ENCODE measurements around the gene DNM3. TPM values are rescaled to one million over a fixed set of nuclear protein-coding genes. Genes with fewer than 3 reads are reported as not detected.

Gene DNM3
- polyA plus RNA-seq, 1 donor (not counting 4 experiments of a cell fraction or from before 2014, with no cell fraction given), result 2.0 TPM

DNA sequence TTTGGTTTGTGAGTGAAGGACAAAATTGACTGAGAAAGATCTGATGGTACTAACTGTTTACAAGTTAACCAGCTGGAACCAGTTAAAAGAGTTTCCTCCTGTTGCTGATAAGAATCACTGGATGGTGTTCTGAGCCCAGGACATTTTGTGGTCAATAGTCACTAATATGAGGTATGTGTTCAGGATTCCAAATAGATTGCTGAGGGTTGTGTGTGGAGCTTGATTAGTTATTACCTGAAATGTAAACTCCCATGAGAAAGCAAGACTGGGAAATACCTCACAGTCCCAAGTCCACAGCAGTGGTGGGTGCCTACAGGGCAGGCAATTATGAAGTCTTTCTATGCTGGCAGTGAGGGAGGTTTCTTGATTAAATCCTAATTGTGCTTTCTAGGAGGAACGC lies 164.6 kb downstream of the DNM3 start:
- H3K27me3 ChIP-seq (ENCODE audit: control insufficient read depth, extremely low read depth, insufficient read depth, low read length), result no peaks in the 10 kb centered on the region
- no peaks in the 10 kb centered on the region for H3K36me3 ChIP-seq (ENCODE audit: control insufficient read depth in 2 of 2, extremely low read depth in 1 of 2, insufficient read depth in 2 of 2, low read length in 2 of 2)
- no peaks in the 10 kb centered on the region for H4K20me1 ChIP-seq (ENCODE audit: control insufficient read depth, extremely low read depth, insufficient read depth, low read length)
- no peaks in the 10 kb centered on the region for H3K79me2 ChIP-seq (ENCODE audit: control insufficient read depth, insufficient read depth, low read length)
- no peaks in the 10 kb centered on the region for H3K9me3 ChIP-seq (ENCODE audit: control insufficient read depth, low read depth, low read length)
- dilution Hi-C loops (cut with MboI; ENCODE audit: extremely low pct_ligation_motif_present, low sequenced_read_pairs), result no loop called here
- H2AFZ ChIP-seq (ENCODE audit: control insufficient read depth, low read length), result peak overlapping the region; percentile 1
- TF ChIP-seq EZH2 (IDR thresholded peaks at IDR 0.05; ENCODE audit: low read length) (no peak), CTCF (optimal IDR thresholded peaks at IDR 0.05 in 1 of 3, IDR thresholded peaks at IDR 0.05 in 1 of 3, conservative IDR thresholded peaks at IDR 0.05 in 1 of 3; ENCODE audit: extremely low read depth in 1 of 3, insufficient read depth in 2 of 3, low read length in 3 of 3) (no peak)
- peak overlapping the region; percentile 10 for H3K27ac ChIP-seq (ENCODE audit: control insufficient read depth, insufficient read depth, low read length)
- FAIRE-seq, result peak; percentile 93
- peaks cover 10% of the 10 kb centered on the region for H3K4me1 ChIP-seq (ENCODE audit: control insufficient read depth, extremely low read depth, insufficient read depth, low read length)
- no peak for DNase-seq (ENCODE audit: low read depth, low spot score)
- no peak overlapping the region for H3K9ac ChIP-seq (ENCODE audit: control insufficient read depth, extremely low read depth, insufficient read depth, low read length)
- peak overlapping the region; percentile 9 for H3K4me2 ChIP-seq (ENCODE audit: control insufficient read depth, extremely low read depth, insufficient read depth, low read depth, low read length)
- no peaks in the 10 kb centered on the region for H3K9me1 ChIP-seq (ENCODE audit: control insufficient read depth, extremely low read depth, insufficient read depth, low read length)
- H3K4me3 ChIP-seq (ENCODE audit: control insufficient read depth in 2 of 3, extremely low read depth in 1 of 3, insufficient read depth in 2 of 3, low read depth in 1 of 3, low read length in 3 of 3), result no peak overlapping the region

- H2AFZ ChIP-seq (ENCODE audit: control insufficient read depth, low read length), result no peak overlapping the region
- H4K20me1 ChIP-seq (ENCODE audit: control insufficient read depth, extremely low read depth, insufficient read depth, low read length), result no peaks in the 10 kb centered on the region
- H3K9me3 ChIP-seq (ENCODE audit: control insufficient read depth, low read depth, low read length), result no peaks in the 10 kb centered on the region
- H3K4me1 ChIP-seq (ENCODE audit: control insufficient read depth, extremely low read depth, insufficient read depth, low read length), result peaks cover 10% of the 10 kb centered on the region
- FAIRE-seq (no peak), DNase-seq (ENCODE audit: low read depth, low spot score) (no peak)
- no peak overlapping the region for H3K9ac ChIP-seq (ENCODE audit: control insufficient read depth, extremely low read depth, insufficient read depth, low read length)
- TF ChIP-seq CTCF (optimal IDR thresholded peaks at IDR 0.05 in 1 of 3, IDR thresholded peaks at IDR 0.05 in 1 of 3, conservative IDR thresholded peaks at IDR 0.05 in 1 of 3; ENCODE audit: extremely low read depth in 1 of 3, insufficient read depth in 2 of 3, low read length in 3 of 3), result no peak
- TF ChIP-seq EZH2 (IDR thresholded peaks at IDR 0.05; ENCODE audit: low read length), result no peak
- dilution Hi-C loops (cut with MboI; ENCODE audit: extremely low pct_ligation_motif_present, low sequenced_read_pairs), result no loop called here
- H3K27ac ChIP-seq (ENCODE audit: control insufficient read depth, insufficient read depth, low read length), result no peak overlapping the region
- no peaks in the 10 kb centered on the region for H3K9me1 ChIP-seq (ENCODE audit: control insufficient read depth, extremely low read depth, insufficient read depth, low read length)
- H3K36me3 ChIP-seq (ENCODE audit: control insufficient read depth in 2 of 2, extremely low read depth in 1 of 2, insufficient read depth in 2 of 2, low read length in 2 of 2), result no peaks in the 10 kb centered on the region
- no peaks in the 10 kb centered on the region for H3K79me2 ChIP-seq (ENCODE audit: control insufficient read depth, insufficient read depth, low read length)
- no peaks in the 10 kb centered on the region for H3K27me3 ChIP-seq (ENCODE audit: control insufficient read depth, extremely low read depth, insufficient read depth, low read length)
- H3K4me2 ChIP-seq (ENCODE audit: control insufficient read depth, extremely low read depth, insufficient read depth, low read depth, low read length), result no peak overlapping the region
- H3K4me3 ChIP-seq (ENCODE audit: control insufficient read depth in 2 of 3, extremely low read depth in 1 of 3, insufficient read depth in 2 of 3, low read depth in 1 of 3, low read length in 3 of 3), result no peak overlapping the region
Observed at GRCh38 chr1:172006660-172007059, 165.4 kb downstream of the DNM3 start.
